Spleen (tissue), 7 donors: Measurements from ENCODE around the gene PARD3B.

Experiments
- POLR2AphosphoS5 ChIP-seq, 3 donors: sonication (generic); formaldehyde crosslinking; IDR thresholded peaks; one replicate each; pipeline ENCODE4 v1.5.1; 2017; ENCODE audit warnings: antibody characterized with exemption in 3 of 3
- TF ChIP-seq, protein P1 (sequence below), 11 experiments: fragments of 200-600 bp in 7 of 11; fragments of 450-650 bp in 4 of 11; sonication (generic) in 4 of 11; IDR thresholded peaks in 8 of 11; conservative IDR thresholded peaks in 3 of 11; 1 replicate in 7 of 11; 2 replicates in 4 of 11; pipeline versions ENCODE4 v1.4.0 to v1.8.0; 2016 to 2021; ENCODE audit warnings: antibody characterized with exemption in 11 of 11, inconsistent platforms in 4 of 11, mild to moderate bottlenecking in 1 of 11
- donor health status: DM: no; HTN: no; CAD: no; lungs with moderate emphysema.
- donor health status: DM: no; HTN: no; CAD: no.
- donor health status: DM: no; HTN: no; CAD: no.

GRCh38 chr2:204966245-204966644, 421.0 kb downstream of the PARD3B start:
- TF ChIP-seq, protein P1, sequence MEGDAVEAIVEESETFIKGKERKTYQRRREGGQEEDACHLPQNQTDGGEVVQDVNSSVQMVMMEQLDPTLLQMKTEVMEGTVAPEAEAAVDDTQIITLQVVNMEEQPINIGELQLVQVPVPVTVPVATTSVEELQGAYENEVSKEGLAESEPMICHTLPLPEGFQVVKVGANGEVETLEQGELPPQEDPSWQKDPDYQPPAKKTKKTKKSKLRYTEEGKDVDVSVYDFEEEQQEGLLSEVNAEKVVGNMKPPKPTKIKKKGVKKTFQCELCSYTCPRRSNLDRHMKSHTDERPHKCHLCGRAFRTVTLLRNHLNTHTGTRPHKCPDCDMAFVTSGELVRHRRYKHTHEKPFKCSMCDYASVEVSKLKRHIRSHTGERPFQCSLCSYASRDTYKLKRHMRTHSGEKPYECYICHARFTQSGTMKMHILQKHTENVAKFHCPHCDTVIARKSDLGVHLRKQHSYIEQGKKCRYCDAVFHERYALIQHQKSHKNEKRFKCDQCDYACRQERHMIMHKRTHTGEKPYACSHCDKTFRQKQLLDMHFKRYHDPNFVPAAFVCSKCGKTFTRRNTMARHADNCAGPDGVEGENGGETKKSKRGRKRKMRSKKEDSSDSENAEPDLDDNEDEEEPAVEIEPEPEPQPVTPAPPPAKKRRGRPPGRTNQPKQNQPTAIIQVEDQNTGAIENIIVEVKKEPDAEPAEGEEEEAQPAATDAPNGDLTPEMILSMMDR (IDR thresholded peaks at IDR 0.05 in 8 of 11, conservative IDR thresholded peaks at IDR 0.05 in 3 of 11) = no peak
- no peak for TF ChIP-seq POLR2AphosphoS5 (IDR thresholded peaks at IDR 0.05)
